SK-N-SH (cell line): ENCODE measurements around the gene PPIL1.

Source experiments
- EP300 ChIP-seq, 2 experiments: IDR thresholded peaks; 2 replicates each; pipeline versions ENCODE4 v1.4.0 to v1.6.1; 2012; ENCODE audit warnings: borderline replicate concordance in 1 of 2, low read depth in 1 of 2, low read length in 1 of 2
- EZH2phosphoT487 ChIP-seq: fragments of 200-600 bp; sonication (generic); IDR thresholded peaks from 2 replicates; pipeline ENCODE4 v1.6.1; 2017; ENCODE audit warnings: low read depth, mixed run types, mild to moderate bottlenecking, antibody characterized with exemption, moderate library complexity, borderline replicate concordance
- JUND ChIP-seq: IDR thresholded peaks from 2 replicates; pipeline ENCODE4 v1.4.0; 2012
- MEF2A ChIP-seq: IDR thresholded peaks from 2 replicates; pipeline ENCODE4 v1.4.0; 2012; ENCODE audit warnings: low read depth, borderline replicate concordance
- NRF1 ChIP-seq: IDR thresholded peaks from 2 replicates; pipeline ENCODE4 v1.6.1; 2012; ENCODE audit warnings: low read depth, mild to moderate bottlenecking, low read length
- POLR2AphosphoS5 ChIP-seq: IDR thresholded peaks from 2 replicates; pipeline ENCODE4 v1.6.1; 2012; ENCODE audit warnings: low read depth, low read length
- RFX5 ChIP-seq: IDR thresholded peaks from 2 replicates; pipeline ENCODE4 v1.6.1; 2012; ENCODE audit warnings: mild to moderate bottlenecking, improper control_type of control experiment, low read length
- RXRA ChIP-seq: IDR thresholded peaks from 2 replicates; pipeline ENCODE4 v1.4.0; 2012; ENCODE audit warnings: low read depth, mild to moderate bottlenecking, borderline replicate concordance
- SMC3 ChIP-seq: IDR thresholded peaks from 2 replicates; pipeline ENCODE4 v1.6.1; 2012; ENCODE audit warnings: low read depth, low read length, improper control_type of control experiment
- YY1 ChIP-seq: IDR thresholded peaks from 2 replicates; pipeline ENCODE4 v1.4.0; 2012; ENCODE audit warnings: low read depth, mild to moderate bottlenecking
- TF ChIP-seq, protein P1 (sequence below): IDR thresholded peaks from 2 replicates; pipeline ENCODE4; 2012
- TF ChIP-seq, protein P2 (sequence below): IDR thresholded peaks from 2 replicates; pipeline ENCODE4 v1.6.1; 2012; ENCODE audit warnings: mild to moderate bottlenecking, low read depth, low read length, moderate library complexity
- TF ChIP-seq, protein P3 (sequence below): fragments of 200-600 bp; sonication (generic); IDR thresholded peaks from 2 replicates; pipeline ENCODE4 v1.6.1; 2017; ENCODE audit warnings: antibody characterized with exemption, mild to moderate bottlenecking, moderate library complexity
- TF ChIP-seq, protein P4 (sequence below): IDR thresholded peaks from 2 replicates; pipeline ENCODE4 v1.4.0; 2012; ENCODE audit warnings: low read depth

DNA sequence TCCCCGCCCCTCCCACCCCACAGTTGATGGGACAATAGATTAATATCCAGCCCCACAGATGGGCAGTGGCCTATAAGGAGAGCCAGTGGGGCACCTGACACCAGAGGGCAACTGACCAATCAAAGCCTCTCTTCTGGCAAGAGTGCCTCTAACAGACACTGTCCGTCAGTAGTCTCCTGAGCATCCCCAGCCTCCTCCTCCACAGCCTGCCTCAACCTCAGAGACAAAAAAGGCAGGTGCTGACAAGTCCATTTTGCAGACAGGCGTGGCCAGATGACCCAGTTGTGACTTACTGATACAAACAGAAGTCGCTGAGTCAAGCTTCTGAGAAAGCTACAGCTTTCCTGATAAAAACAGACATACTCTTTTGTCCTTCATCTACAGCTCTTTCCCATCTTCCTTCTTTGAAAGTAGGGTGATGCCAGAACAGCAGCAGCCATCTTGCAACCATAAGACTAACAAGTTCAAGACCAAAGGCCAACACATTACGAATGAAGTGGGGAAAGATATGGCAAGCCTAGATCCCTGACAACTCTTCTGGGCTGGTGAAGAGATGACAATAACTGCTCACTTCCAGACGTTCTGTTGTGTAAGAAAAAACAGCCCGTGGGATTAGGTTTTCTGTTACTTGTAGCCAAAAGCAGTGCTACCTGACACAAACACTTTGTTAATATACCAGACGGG, 12.3 kb downstream of the PPIL1 start:
- TF ChIP-seq, protein P1, sequence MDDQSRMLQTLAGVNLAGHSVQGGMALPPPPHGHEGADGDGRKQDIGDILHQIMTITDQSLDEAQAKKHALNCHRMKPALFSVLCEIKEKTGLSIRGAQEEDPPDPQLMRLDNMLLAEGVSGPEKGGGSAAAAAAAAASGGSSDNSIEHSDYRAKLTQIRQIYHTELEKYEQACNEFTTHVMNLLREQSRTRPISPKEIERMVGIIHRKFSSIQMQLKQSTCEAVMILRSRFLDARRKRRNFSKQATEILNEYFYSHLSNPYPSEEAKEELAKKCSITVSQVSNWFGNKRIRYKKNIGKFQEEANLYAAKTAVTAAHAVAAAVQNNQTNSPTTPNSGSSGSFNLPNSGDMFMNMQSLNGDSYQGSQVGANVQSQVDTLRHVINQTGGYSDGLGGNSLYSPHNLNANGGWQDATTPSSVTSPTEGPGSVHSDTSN = no peak
- TF ChIP-seq POLR2AphosphoS5 (no peak), RXRA (no peak), JUND (no peak), EZH2phosphoT487 (no peak), SMC3 (no peak), EP300 (IDR thresholded peaks at IDR 0.05; ENCODE audit: borderline replicate concordance in 1 of 2, low read depth in 1 of 2, low read length in 1 of 2) (no peak), NRF1 (no peak), RFX5 (no peak), YY1 (no peak), MEF2A (no peak)
- TF ChIP-seq, protein P2, sequence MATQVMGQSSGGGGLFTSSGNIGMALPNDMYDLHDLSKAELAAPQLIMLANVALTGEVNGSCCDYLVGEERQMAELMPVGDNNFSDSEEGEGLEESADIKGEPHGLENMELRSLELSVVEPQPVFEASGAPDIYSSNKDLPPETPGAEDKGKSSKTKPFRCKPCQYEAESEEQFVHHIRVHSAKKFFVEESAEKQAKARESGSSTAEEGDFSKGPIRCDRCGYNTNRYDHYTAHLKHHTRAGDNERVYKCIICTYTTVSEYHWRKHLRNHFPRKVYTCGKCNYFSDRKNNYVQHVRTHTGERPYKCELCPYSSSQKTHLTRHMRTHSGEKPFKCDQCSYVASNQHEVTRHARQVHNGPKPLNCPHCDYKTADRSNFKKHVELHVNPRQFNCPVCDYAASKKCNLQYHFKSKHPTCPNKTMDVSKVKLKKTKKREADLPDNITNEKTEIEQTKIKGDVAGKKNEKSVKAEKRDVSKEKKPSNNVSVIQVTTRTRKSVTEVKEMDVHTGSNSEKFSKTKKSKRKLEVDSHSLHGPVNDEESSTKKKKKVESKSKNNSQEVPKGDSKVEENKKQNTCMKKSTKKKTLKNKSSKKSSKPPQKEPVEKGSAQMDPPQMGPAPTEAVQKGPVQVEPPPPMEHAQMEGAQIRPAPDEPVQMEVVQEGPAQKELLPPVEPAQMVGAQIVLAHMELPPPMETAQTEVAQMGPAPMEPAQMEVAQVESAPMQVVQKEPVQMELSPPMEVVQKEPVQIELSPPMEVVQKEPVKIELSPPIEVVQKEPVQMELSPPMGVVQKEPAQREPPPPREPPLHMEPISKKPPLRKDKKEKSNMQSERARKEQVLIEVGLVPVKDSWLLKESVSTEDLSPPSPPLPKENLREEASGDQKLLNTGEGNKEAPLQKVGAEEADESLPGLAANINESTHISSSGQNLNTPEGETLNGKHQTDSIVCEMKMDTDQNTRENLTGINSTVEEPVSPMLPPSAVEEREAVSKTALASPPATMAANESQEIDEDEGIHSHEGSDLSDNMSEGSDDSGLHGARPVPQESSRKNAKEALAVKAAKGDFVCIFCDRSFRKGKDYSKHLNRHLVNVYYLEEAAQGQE = no peak
- TF ChIP-seq, protein P3, sequence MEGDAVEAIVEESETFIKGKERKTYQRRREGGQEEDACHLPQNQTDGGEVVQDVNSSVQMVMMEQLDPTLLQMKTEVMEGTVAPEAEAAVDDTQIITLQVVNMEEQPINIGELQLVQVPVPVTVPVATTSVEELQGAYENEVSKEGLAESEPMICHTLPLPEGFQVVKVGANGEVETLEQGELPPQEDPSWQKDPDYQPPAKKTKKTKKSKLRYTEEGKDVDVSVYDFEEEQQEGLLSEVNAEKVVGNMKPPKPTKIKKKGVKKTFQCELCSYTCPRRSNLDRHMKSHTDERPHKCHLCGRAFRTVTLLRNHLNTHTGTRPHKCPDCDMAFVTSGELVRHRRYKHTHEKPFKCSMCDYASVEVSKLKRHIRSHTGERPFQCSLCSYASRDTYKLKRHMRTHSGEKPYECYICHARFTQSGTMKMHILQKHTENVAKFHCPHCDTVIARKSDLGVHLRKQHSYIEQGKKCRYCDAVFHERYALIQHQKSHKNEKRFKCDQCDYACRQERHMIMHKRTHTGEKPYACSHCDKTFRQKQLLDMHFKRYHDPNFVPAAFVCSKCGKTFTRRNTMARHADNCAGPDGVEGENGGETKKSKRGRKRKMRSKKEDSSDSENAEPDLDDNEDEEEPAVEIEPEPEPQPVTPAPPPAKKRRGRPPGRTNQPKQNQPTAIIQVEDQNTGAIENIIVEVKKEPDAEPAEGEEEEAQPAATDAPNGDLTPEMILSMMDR = no peak
- TF ChIP-seq, protein P4, sequence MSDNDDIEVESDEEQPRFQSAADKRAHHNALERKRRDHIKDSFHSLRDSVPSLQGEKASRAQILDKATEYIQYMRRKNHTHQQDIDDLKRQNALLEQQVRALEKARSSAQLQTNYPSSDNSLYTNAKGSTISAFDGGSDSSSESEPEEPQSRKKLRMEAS = no peak
